A375 (cell line): Measurements from ENCODE around the gene ADAMTS15. TPM values are rescaled to one million over a fixed set of nuclear protein-coding genes. Genes with fewer than 3 reads are reported as not detected.

Experiments used
- total RNA-seq: library from RNA; depleted of rRNA; stranded (reverse); fragments of >200 nt; shearing (Covaris generic); gene quantifications from 2 replicates; pipeline ENCODE4 v1.2.3, GENCODE V29; 2014; rRNA removed

The ADAMTS15 gene
- 2.2 and 2.5 TPM in 2 replicates for total RNA-seq

GRCh38 chr11:130448416-130449309 is at the start of gene ADAMTS15:
Gene ADAMTS15 (plus strand): TSS chr11:130448645. CDS start chr11:130448974, 329 bp downstream.

DNA sequence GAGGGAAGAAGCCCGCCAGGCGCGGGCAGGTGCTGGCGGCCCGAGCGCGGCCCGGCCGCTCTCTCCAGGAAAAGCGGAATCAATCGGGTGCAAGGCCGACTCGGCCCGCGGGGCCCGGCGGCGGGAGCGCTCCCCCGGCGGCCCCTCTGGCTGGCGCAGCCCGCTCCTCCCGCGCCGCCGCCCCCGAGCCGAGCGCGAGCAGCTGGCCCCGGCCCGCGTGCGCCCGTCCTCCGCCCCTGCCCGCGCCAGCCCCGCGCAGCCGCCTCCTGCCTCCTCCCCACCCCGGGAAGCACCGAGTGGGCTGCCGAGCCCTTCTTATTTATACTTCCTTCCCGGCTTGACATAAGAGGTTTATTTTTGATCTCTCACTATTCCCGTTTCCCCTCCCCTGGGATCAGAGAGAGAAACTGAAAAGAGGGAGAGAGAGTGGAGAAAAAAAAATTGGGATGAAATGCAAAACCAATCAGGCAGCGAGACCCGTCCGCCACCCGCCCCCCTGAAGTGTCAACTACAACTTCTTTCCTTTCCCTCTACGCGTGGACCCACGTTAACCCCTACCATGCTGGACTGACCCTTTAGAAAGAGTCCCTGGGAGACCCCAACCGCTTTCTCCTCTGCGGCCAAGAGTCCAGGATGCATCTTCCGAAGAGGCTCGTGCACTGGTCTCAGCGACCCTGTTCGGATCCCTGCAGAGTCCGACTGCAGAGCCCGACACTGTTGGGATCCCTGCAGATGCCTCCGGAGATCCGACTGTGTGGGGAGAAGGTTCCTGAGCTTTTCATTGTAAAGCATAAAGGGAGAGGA is 19.9 kb upstream of the ADAMTS15 start, which contains the start of gene ADAMTS8:
Gene ADAMTS8 (minus strand): TSS at position 294 of the 804 bp plus-strand sequence. CDS start 323 bp downstream, outside the sequence.

Other genes with a start within 250 kb of the ADAMTS15 start
- 17.0 and 17.7 TPM in 2 replicates for gene ZBTB44, start 133.7 kb upstream of the ADAMTS15 start, total RNA-seq
- gene ADAMTS8, start 20.0 kb upstream of the ADAMTS15 start, total RNA-seq: 0.04 and 0.08 TPM in 2 replicates